ENCODE results near the gene ISLR. TPM values are rescaled to one million over a fixed set of nuclear protein-coding genes. Genes with fewer than 3 reads are reported as not detected.
A peak's percentile ranks its signal among the peaks of the same experiment; 100 is the strongest.

The ISLR gene
- total RNA-seq, 1 experiment from 2014 or later: not detected

DNA sequence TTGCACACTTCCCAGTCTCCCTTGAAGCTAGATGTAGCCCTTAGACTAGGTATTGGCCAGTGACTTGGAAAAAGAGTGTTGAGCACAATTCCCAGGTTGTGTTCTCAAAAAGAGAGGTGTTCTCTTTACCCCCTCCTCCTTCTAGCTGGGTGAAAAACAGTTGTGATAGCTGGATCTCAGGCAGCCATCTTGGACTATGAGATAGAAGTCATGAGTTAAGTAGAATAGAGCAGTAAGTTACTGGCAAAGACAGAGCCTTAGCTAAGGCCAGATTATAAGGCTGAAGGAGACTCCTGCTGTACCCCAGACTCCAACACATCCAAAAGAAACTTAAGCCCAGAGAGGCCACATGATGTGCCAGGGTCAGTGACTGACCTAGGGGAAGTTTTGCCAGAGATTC lies 37.2 kb downstream of the ISLR start:
- intact Hi-C loops (cut with micrococcal nuclease; ENCODE audit: unreplicated experiment): no loop called here
- Histone ChIP-seq H2AFZ (no peak overlapping the region), H3K9me2 (ENCODE audit: insufficient read depth) (no peaks in the 10 kb centered on the region), H3F3A (ENCODE audit: insufficient read depth, low read depth) (peaks cover 34% of the 10 kb centered on the region), H3K4me3 (no peak overlapping the region), H3K27me3 (ENCODE audit: insufficient read depth, low read depth) (no peaks in the 10 kb centered on the region), H4K20me1 (ENCODE audit: insufficient read depth) (no peaks in the 10 kb centered on the region), H3K4me1 (replicated peaks; ENCODE audit: insufficient read depth) (peaks cover 71% of the 10 kb centered on the region), H3K36me3 (ENCODE audit: low read depth) (no peaks in the 10 kb centered on the region), H3K27ac (no peak overlapping the region), H3K4me2 (no peak overlapping the region), H3K79me2 (ENCODE audit: low read depth) (peaks cover 4% of the 10 kb centered on the region; the same call in 1 of the 2 replicates), H3K9me3 (ENCODE audit: insufficient read depth, low read depth) (no peaks in the 10 kb centered on the region)
- TF ChIP-seq EZH2 (IDR thresholded peaks at IDR 0.05; ENCODE audit: low read depth): no peak
- BruUV-seq (replicated peaks): no TSS peak
- ChIA-PET POLR2A (ENCODE audit: unreplicated experiment) (interaction anchor here (0.7 kb wide), 1 partner anchor 14 kb away, joined by 3 read pairs; no protein-coding TSS in a partner anchor), CTCF (no interaction called here)
- DNase-seq: no peak

- DNase-seq: no peak
- no peaks in the 10 kb centered on the region for H3K79me2 ChIP-seq (ENCODE audit: low read depth)
- H3K27ac ChIP-seq: no peak overlapping the region
- no peaks in the 10 kb centered on the region for H3K27me3 ChIP-seq (ENCODE audit: insufficient read depth, low read depth)
- H3F3A ChIP-seq (ENCODE audit: insufficient read depth, low read depth): peaks cover 40% of the 10 kb centered on the region
- peaks cover 72% of the 10 kb centered on the region for H3K4me1 ChIP-seq (replicated peaks; ENCODE audit: insufficient read depth)
- no TSS peak for BruUV-seq (replicated peaks)
- H3K9me2 ChIP-seq (ENCODE audit: insufficient read depth): no peaks in the 10 kb centered on the region
- H3K4me3 ChIP-seq: no peak overlapping the region
- intact Hi-C loops (cut with micrococcal nuclease; ENCODE audit: unreplicated experiment): no loop called here
- TF ChIP-seq EZH2 (IDR thresholded peaks at IDR 0.05; ENCODE audit: low read depth): no peak
- TF ChIP-seq, protein P1, sequence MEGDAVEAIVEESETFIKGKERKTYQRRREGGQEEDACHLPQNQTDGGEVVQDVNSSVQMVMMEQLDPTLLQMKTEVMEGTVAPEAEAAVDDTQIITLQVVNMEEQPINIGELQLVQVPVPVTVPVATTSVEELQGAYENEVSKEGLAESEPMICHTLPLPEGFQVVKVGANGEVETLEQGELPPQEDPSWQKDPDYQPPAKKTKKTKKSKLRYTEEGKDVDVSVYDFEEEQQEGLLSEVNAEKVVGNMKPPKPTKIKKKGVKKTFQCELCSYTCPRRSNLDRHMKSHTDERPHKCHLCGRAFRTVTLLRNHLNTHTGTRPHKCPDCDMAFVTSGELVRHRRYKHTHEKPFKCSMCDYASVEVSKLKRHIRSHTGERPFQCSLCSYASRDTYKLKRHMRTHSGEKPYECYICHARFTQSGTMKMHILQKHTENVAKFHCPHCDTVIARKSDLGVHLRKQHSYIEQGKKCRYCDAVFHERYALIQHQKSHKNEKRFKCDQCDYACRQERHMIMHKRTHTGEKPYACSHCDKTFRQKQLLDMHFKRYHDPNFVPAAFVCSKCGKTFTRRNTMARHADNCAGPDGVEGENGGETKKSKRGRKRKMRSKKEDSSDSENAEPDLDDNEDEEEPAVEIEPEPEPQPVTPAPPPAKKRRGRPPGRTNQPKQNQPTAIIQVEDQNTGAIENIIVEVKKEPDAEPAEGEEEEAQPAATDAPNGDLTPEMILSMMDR (conservative IDR thresholded peaks at IDR 0.05): no peak
- H3K4me2 ChIP-seq: no peak overlapping the region
- no peaks in the 10 kb centered on the region for H3K36me3 ChIP-seq (ENCODE audit: low read depth)
- ChIA-PET CTCF (no interaction called here), POLR2A (ENCODE audit: unreplicated experiment) (no interaction called here)
- no peaks in the 10 kb centered on the region for H3K9me3 ChIP-seq (ENCODE audit: insufficient read depth, low read depth)
- no peaks in the 10 kb centered on the region for H4K20me1 ChIP-seq (ENCODE audit: insufficient read depth)
- no peak overlapping the region for H2AFZ ChIP-seq
Observed at GRCh38 chr15:74211656-74212055, 38.1 kb downstream of the ISLR start.

- H3K36me3 ChIP-seq (ENCODE audit: low read depth): no peaks in the 10 kb centered on the region
- ChIA-PET CTCF (no interaction called here), POLR2A (ENCODE audit: unreplicated experiment) (no interaction called here)
- BruUV-seq (replicated peaks): no TSS peak
- no peak overlapping the region for H3K4me3 ChIP-seq
- no peak overlapping the region for H3K4me2 ChIP-seq
- no peak overlapping the region for H3K27ac ChIP-seq
- H3K9me2 ChIP-seq (ENCODE audit: insufficient read depth): no peaks in the 10 kb centered on the region
- no peak overlapping the region for H2AFZ ChIP-seq
- H3F3A ChIP-seq (ENCODE audit: insufficient read depth, low read depth): peaks cover 36% of the 10 kb centered on the region
- no peak for TF ChIP-seq EZH2 (IDR thresholded peaks at IDR 0.05; ENCODE audit: low read depth)
- TF ChIP-seq, protein P1 (conservative IDR thresholded peaks at IDR 0.05): no peak
- H3K4me1 ChIP-seq (replicated peaks; ENCODE audit: insufficient read depth): peaks cover 72% of the 10 kb centered on the region
- H3K27me3 ChIP-seq (ENCODE audit: insufficient read depth, low read depth): no peaks in the 10 kb centered on the region
- no peaks in the 10 kb centered on the region for H3K9me3 ChIP-seq (ENCODE audit: insufficient read depth, low read depth)
- H3K79me2 ChIP-seq (ENCODE audit: low read depth): no peaks in the 10 kb centered on the region
- intact Hi-C loops (cut with micrococcal nuclease; ENCODE audit: unreplicated experiment): no loop called here
- no peak for DNase-seq
- H4K20me1 ChIP-seq (ENCODE audit: insufficient read depth): no peaks in the 10 kb centered on the region
Observed at GRCh38 chr15:74212494-74212893, 39.0 kb downstream of the ISLR start.

- Histone ChIP-seq H3K27ac (peak overlapping the region; percentile 88), H2AFZ (no peak overlapping the region), H3K4me1 (replicated peaks; ENCODE audit: insufficient read depth) (peaks cover 69% of the 10 kb centered on the region), H3K27me3 (ENCODE audit: insufficient read depth, low read depth) (no peaks in the 10 kb centered on the region), H4K20me1 (ENCODE audit: insufficient read depth) (no peaks in the 10 kb centered on the region), H3F3A (ENCODE audit: insufficient read depth, low read depth) (peaks cover 33% of the 10 kb centered on the region), H3K79me2 (ENCODE audit: low read depth) (no peaks in the 10 kb centered on the region), H3K9me2 (ENCODE audit: insufficient read depth) (no peaks in the 10 kb centered on the region), H3K4me2 (peak overlapping the region; percentile 73; the same call in 1 of the 2 replicates), H3K36me3 (ENCODE audit: low read depth) (no peaks in the 10 kb centered on the region), H3K4me3 (no peak overlapping the region), H3K9me3 (ENCODE audit: insufficient read depth, low read depth) (no peaks in the 10 kb centered on the region)
- ChIA-PET CTCF (no interaction called here), POLR2A (ENCODE audit: unreplicated experiment) (no interaction called here)
- intact Hi-C loops (cut with micrococcal nuclease; ENCODE audit: unreplicated experiment): loop anchor here (2.0 kb wide), 2 partner anchors 13 to 27 kb away; no protein-coding TSS in a partner anchor
- TF ChIP-seq, protein P1 (conservative IDR thresholded peaks at IDR 0.05): no peak
- no peak for TF ChIP-seq EZH2 (IDR thresholded peaks at IDR 0.05; ENCODE audit: low read depth)
- DNase-seq: no peak
- no TSS peak for BruUV-seq (replicated peaks)
Observed at GRCh38 chr15:74213858-74214284, 40.4 kb downstream of the ISLR start.

Measured in PC-9 (cell line).